ENCODE measurements around the gene RHOBTB3.
"Not testable (repeated sequence)": the region's sequence is repeated elsewhere in the genome, so short reads cannot be mapped to it uniquely, and the experiment has no call there.

Gene RHOBTB3

DNA sequence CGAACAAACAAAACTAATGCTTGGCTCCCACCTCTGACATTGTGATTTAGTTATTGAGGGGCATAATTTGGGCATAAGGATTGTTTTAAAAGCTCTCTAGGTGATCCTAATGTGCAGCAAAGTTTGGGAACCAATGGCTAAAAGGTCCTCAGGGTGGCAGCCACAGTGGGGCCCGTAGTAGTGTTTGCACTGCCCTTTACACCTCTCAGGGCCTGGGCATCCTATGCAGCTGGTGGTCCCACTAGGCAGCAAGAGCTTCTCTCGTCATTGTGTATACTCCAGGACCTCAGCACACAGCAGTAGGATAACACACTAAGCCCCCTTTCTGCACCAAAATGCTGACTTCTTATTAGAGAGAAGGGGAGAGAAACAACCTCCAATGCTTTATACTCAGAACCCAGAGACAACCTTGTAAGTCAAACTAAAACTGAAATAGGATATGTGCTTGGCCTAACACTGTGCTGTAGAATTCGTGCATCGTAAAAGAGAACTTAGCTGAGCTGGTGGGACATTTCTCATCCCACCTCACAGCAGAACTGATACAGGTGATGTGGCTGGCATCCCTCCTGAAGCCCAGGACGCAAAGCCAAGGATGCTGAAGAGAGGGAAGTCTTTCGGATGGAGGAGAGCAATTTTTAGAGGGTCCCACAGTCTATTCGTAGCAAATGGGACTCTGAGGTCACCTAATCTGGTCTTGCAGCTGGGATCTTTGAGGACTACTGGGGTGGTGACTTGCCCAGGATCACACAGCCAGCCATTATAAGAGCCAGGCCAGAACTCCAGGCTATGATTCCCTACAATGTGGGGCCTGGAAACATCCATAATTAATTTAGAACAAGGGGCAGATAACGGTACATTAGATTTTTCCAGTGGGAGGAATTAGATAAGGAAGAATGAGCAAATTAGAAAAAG is 90.2 kb downstream of the RHOBTB3 start:
- no peak for DNase-seq (ENCODE audit: low spot score)

DNA sequence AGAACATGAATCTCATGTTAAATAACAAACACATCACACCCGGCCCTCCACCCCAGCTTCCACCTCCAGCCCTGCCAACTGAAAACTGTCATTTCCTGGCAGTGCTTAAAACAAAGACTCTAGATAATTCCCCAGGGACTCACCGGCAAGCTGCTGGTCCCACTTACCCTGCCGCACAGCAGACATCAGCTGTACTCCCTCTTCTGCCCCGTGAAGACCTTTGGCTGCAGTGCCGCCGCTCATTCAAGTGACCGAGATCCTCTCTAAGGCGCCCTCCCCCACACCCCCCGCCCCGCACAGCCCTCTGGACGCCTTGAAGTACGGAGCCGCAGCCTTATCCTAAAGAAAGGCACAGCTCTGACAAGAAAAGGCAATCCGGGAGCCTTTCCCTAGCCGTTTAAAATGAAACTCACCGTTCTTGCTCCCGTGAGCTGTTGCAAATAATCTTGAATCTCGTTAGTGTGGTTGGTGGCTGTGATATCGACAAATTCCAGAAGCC is 91.0 kb downstream of the RHOBTB3 start:
- DNase-seq (ENCODE audit: low spot score), result peak; percentile 78

DNA sequence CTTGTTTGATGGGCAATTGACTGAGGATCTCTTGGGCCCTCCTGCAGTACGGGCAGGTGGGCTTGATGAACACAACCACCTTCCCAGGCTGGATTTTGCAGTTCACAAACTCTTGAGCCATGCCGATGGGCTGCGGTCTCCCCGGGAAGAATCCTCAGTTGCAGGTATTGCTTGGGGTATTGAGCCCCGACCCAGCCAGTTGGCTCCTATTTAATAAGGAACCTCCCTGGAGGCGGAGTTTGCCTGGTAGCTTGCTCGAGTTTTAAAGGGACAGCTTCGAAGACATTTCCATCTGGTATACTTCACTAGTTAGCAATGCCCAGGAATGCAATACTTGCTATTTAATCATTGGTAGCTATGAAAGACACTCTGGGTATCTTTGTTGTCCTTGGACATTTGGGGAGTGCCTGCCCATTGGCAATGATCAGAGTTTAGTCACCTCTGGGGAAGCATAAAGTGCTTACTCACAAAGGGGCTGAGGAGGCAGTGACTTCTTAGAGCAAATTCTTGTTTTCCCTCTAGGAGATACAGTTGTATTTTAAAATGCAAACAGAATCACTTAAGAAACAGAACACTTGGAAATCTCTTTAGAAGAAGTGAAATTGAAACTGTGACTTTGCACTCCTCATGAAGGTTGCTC is 91.5 kb downstream of the RHOBTB3 start, which contains the start of gene GLRX:
Gene GLRX (minus strand): TSS at position 185 of the 640 bp plus-strand sequence. CDS start 64 bp downstream, at position 121.
- DNase-seq (ENCODE audit: low spot score), result peak; percentile 74

DNA sequence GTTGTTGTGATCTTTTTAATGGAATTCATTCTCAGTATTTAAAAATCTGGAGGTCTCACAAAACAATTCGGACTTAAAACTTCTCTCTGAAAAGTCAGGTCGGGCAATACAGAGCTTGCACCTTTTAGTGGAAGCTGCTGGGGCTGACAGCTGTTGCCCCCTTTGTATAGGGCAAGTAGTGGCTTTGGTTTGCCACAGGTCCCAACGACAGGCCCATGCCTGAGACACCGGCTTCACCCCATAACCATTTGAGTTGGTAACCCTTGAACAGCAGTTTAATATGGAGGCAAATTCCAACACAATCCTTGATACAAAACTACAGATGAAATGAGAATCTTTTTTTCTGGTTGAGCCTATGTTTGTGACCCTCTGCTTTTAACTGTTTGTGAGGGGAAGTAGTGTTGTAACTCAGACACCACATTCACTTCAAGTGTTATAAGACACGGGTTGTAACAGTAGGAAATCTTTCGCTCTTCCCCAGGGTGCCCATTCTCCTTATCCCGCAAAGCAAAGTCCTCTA is 92.1 kb downstream of the RHOBTB3 start:
- DNase-seq (ENCODE audit: low spot score), result no peak

DNA sequence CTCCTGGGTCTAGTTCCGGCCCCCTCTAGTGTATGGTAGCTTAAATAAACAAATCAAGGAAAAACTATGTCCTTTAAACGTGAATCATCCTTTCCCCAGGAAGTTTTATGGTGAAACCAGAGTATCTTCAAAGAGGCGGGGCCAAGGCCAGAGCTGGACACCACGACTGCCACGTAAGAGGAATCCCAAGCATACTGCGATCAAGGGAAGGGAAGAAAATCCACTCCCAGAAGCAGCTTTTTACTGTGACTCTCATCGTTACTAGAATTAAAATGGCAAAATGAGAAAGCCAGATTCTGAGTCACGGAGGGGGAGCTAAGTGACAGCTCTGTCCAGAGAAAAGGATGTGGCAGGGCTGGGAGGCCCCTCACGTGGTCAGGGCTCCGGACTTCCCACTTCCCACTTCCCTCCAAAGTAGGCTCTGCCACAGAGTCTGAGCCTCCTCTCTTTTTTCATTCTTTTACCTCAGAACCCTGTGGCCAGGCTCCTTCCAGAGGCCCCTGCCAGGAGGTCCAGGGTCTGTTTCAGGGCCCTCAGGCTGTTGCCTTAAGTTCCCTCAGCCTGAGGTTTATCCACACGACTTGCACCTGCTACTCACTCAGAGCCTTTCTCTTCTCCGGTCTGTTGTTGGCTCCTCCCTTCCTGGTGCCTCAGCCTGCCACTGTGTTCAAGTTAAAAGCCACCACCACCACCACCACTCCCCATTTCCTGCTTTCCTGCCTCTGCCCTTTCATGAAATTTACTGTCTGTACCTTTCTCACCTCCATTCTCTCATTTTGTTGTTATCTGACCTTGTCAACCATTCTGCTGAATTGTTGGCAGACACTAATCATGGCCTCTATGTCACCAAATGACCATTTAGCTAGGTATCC is 92.8 kb downstream of the RHOBTB3 start:
- DNase-seq (ENCODE audit: low spot score), result no peak

DNA sequence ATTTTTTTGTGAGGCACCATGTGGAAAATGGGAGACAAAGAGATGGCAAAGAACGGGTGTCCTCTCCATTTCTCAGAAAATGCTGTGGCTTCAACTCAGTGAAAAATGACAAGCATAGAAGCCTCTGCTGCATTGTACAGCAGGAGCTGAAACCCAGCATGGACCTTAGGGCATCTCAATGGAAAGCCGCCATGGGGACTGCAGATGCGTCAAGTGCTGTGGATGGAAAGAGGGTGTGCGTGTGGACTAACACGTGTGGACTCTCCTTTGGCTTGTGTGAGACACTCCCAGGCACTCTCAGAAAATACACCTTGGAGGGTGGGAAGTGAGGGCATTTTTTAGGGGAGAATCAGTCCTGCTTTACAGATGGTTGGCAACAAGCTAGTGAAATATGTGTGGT is 93.6 kb downstream of the RHOBTB3 start:
- DNase-seq (ENCODE audit: low spot score), result no peak

DNA sequence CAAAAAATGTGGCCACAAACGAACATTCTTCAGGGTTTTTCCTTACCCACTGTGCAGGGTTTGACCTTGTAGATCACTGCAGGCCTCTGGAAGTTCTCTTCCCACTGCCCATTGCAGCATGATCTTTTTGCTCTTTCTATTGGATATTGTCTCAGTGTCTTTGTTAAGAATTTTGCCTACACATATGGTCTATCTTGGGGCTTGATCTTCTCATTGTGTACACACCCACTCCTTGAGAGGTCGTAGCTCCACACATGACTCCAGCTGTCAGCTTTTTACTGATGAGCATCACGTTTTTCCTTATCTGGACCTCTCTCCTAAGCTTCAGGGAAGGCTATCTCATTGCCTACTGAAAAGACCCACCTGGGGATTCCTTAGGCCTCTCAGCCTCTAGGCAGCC is 94.4 kb downstream of the RHOBTB3 start:
- DNase-seq (ENCODE audit: low spot score), result no peak

DNA sequence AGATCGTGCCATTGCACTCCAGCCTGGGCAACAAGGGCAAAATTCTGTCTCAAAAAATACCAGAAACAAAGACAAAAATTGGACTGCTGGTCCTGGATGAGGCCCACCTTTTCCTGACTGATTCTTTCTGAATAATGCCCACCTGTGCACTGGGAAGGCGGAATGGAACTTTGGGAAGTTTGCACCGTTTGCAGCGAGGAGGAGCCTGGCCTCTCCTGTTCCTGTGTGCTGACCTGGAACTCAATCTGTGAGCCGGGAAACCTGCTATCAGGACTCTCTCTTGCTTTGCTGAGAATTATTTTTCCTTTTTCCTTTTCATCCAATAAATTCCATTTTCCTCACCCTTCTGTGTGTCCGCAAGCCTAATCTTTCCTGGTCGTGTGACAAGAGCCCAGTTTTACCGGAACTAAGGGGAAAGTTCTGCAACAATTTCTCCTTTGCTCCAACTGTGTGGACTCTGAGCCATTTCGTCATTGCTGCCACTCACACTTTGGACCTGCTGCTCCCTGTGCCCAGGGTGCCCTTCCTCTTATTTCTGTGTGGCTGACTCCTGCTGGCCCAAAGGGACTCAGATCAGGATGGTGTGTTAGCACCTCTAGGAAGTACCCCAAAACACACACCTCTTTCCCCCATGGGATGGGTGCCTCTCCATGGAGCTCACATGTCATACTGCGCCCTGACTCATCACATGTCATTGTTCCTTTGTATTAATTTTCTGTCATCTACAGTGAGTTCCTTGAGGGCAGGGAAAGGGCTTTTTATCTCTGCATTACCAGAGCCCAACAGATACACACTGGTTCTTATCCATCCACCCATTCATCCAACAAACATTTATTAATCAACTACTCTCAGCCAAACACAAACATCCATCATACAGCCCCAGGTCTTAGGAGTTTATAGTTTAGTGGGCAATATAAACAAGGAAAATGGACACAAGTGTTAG is 96.1 kb downstream of the RHOBTB3 start:
- DNase-seq (ENCODE audit: low spot score), result no peak

DNA sequence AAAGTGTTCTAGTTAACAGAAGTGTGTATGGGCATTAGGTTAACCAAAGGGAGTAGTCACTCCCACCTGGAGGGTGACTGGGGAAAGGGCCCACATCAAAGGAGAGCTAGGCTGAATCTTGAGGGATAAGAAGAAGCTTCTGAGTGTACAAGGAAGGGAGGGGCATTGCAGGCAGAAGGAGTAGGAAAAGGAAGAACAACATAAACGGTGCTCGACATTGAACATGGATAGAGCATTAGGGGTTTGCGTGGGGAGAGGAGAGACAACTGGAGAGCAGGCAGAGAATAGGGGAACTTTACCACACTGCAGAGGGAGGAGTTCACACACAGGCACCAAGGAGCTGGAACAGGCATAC is 96.7 kb downstream of the RHOBTB3 start:
- DNase-seq (ENCODE audit: low spot score), result no peak

DNA sequence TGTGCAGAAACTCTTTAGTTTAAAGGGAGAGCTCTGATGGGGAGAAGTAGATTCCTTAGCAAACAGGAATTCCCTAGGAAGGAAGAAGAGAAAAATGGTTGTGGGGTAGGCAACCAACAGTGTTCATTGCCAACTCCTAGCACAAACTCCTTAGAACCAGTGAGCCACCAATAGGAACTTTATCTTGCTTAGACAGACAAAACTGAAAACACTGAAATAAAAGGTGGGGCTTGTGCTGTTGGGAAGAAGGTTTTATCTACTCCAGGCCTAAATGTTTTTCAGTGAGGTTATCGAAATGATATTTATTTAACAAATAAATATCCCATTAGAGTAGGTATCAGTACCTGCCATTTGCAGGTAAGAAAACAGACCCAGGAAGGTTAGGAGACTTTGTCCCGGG is 99.1 kb downstream of the RHOBTB3 start:
- no peak for DNase-seq (ENCODE audit: low spot score)

DNA sequence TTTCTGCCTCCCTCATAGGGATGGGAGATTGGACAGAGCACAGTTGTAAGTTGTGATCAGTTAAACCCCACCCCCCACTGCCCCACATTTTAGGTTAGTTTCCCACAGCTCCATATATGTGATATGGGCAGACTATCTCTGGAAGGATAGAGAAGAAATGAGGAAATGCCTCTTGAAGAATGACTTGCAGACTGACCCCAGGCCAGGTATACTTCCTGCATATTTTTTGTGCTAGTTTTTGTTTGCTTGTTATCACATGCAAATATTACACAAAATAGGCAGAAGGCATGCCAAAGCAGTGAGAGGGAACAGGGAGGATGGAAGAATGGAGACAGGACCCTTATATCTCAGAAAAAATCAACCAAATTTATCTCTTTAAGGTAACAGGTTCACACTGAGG is 101.5 kb downstream of the RHOBTB3 start:
- DNase-seq (ENCODE audit: low spot score), result peak; percentile 1

DNA sequence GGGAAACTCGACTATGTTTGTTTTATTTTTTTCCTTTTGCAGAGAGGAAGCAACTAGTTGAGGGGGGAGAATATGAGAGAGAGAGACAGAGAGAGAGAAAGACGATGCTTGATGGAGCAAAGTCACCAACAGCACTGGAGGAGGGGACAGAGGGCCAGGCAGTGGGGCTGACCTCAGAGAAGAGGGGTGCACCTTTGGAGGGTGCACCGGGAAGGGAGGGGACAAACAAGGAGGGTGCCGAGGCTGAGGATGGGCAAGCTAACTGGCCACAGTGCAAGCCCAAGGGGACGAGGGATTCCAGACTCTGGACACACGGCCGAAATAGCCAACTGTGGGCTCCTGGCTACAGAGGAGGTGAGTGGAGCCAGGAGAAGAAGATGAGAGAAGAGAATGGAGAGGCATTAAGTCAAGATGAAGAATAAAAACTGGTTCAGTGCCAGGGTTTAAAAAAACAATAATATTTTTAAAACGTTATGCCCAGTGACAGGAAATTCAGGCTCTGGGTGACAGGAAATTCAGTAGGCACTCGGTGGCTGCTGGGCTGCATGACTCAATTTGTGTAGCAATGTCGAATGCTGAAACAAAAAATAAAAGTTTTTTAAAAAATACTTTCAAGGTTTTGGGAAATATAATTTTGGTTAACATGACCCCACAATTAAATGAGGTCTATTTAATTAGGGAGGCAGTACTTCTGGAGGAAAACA is 104.7 kb downstream of the RHOBTB3 start:
- DNase-seq (ENCODE audit: low spot score), result peak; percentile 51

DNA sequence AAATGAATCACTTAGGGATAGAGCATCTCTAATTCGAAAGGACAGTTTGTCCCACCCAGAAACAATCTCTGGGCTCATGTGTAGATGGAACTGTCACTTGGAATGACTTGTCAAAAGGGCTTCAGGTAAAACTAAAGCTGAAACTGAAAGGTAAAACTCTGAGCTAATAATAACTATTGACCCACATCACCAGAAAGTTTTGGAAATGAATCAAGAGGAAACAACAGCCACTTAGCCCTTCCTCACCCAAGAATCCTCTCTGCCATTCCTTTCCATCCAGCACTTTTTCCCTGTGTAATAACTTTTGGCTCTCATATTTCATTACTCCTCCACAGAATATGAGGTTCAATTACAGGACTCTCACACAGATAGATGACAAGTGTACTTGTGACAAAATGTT is 105.4 kb downstream of the RHOBTB3 start:
- DNase-seq (ENCODE audit: low spot score), result no peak

DNA sequence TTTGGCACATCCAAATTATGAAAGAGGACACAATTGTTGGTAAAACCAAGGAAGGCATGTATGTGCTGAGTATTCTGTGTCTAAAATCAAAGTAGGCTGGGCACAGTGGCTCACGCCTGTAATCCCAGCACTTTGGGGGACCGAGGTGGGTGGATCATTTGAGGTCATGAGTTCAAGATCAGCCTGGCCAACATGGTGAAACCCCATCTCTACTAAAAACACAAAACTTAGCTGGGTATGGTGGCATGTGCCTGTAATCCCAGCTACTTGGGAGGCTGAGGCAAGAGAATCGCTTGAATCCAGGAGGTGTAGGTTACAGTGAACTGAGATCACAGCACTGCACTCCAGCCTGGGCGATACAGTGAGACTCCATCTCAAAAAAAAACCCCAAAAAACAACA is 105.8 kb downstream of the RHOBTB3 start:
- DNase-seq (ENCODE audit: low spot score), result not testable (repeated sequence)

DNA sequence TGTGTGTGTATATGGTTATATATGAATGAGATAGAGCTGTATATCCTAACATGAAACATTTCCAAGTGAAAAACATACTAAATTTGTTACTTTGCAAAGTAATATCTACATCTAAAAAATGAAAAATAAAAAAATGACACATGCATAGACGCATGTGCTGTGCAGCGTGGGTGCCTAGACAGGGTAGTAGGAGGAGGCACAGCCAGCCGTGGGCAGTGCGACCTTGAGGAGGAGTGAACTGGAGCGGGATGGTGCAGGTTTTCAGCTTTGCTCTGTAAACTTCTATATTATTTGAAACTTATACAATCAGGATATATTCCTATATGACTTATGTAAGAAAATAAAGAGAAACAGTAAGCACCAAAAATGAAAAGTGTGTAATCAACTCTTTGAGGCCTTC is 106.4 kb downstream of the RHOBTB3 start:
- no peak for DNase-seq (ENCODE audit: low spot score)

DNA sequence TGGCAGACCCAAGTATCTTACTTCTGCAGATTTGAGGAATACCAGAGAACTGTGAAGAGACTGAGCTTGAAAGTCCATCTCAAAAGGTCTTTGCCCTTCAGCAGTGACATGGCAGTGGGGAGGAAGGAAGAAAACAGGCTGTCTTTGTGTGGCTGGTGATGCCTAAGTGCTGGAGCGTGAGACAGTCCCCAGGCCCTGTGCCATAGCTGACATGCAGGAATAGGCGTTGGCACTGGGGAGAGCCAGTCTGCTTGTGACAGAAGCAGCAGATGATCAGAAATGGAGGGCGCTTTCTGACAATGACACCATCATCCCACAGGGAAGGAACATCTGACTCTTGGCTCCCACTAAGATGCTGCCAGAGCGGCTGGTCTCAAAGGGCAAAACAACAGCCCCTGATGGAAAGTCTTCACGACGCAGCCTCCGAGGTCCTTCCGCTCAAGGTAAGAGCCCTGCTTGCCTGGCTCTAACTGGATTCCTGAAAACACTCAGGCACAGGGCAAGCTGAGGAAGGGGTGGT is 106.9 kb downstream of the RHOBTB3 start:
- peak; percentile 17 for DNase-seq (ENCODE audit: low spot score)

DNA sequence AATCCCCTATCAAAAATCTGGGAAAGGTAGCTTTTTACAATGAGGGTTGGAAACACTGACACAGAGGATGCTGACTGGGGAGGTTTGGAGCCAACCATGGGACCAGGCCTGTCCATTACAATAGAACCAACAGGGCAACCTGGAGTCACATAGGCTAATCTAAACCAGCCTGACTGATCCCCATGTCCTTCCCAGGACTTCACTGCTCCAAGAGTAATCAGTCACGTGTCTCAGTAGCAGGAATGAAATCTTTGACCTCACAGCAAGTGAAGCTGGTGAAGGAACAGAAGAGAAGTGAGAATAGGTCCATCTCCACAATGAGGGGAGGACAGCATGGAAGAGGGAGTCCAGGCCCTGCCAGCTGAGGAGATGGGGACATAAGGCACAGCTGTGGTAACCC is 107.4 kb downstream of the RHOBTB3 start:
- DNase-seq (ENCODE audit: low spot score), result peak; percentile 4

DNA sequence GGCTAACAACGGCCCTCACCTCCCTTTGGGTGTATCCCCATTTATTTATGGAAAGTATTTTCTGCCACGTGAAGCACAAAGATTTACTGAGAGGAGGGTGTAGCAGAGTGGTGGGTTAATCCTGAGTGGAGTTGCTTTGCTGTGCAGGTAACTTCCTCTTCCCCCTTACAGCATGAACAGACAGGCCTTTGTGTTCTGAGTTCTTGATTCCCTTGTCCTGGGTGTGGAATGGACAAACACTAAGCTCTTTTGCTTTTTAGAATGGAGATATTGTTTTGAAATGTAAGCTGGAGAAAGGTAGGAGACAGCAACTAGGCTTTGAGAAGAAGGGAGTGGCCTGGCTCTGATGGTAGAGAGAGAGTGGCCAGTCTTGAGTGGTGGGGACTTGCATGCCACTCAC is 108.5 kb downstream of the RHOBTB3 start:
- DNase-seq (ENCODE audit: low spot score), result no peak

DNA sequence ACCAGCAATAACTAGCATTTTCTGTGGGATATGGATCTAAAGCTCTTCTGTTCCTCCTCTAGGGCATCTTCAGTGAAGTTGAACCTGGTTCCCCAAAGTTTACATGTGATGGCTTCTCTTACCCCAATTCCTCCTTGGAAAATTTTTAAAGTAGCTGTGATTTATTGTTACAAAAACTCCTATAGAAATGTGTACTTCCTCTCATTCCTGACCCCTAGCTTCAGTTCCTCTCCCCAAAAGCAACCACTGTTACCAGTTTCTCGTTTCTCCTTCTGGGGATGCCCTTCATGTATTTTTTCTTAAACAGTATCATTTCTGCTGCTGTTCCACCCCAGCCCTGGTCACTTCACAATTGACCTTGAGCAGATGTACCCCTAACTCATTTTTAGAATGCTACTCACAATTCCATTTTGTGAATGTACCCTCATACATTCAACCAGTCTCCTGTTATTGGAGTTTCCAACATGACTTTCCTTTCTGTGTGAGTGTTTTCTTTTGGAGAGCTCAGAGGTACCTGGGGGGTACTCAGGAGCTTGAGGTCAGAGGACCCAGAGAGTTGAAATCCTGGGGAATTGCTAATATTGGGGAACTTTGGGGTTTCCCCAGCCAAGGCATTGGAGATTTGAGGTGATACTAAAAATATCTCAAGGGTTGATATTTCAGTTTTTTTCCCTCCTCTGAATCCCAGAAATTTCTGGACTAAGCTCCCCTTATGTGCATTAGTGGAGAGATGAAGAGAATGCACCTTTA is 110.0 kb downstream of the RHOBTB3 start:
- DNase-seq (ENCODE audit: low spot score), result no peak

Data from left forelimb (tissue), 1 donor.